HG03175 (cell line): ENCODE measurements around the gene NOL4L.

ENCODE experiments used
- ATAC-seq: cut with Tn5 transposase; IDR thresholded peaks from one replicate; pipeline ENCODE4 v1.9.1; 2021; ENCODE audit warnings: mild to moderate bottlenecking, moderate library complexity; ENCODE audit not compliant: unreplicated experiment

NOL4L gene

GRCh38 chr20:32577023-32577422 lies 8.1 kb downstream of the NOL4L start:
- no peak for ATAC-seq

DNA sequence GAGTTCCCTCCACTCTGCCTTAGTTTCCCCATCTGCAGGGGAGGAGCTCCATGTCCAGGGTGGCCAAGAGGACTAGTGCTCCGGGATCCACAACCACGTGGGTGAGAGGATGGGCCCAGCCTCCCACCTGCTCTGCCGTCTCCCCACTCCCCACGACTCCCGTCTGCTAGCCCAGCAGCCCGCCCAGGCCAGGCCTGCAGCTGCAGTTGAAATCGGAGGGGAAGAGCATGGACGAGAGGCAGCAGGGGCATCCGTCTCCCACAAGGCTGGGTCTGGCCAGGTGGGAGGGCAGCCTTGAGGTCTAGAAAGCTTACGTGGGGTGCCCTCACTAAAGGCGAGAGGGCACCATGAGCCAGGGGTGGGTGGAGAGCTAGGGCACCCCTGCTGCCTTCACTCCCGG lies 8.6 kb downstream of the NOL4L start:
- no peak for ATAC-seq

- ATAC-seq, result no peak
These were observed 9.3 kb downstream of the NOL4L start for GRCh38 chr20:32575805-32576204.

DNA sequence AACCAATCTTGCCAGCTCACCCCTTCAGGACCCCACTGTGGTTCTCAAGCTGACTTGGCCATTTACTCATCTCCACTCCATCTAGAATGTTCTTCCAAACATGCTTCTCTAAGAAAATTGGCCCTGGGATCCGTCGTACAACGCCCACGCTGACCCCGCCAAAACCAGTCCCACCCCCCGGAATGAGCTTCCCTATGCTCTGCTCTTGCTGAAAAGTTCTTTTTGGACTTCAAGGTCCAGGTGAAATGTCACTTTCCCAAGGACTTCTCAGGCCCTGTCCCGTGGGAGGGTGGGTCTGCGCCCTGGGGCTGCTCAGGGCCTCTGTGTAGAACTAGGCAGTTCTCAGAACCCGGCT lies 9.9 kb downstream of the NOL4L start:
- ATAC-seq, result no peak

DNA sequence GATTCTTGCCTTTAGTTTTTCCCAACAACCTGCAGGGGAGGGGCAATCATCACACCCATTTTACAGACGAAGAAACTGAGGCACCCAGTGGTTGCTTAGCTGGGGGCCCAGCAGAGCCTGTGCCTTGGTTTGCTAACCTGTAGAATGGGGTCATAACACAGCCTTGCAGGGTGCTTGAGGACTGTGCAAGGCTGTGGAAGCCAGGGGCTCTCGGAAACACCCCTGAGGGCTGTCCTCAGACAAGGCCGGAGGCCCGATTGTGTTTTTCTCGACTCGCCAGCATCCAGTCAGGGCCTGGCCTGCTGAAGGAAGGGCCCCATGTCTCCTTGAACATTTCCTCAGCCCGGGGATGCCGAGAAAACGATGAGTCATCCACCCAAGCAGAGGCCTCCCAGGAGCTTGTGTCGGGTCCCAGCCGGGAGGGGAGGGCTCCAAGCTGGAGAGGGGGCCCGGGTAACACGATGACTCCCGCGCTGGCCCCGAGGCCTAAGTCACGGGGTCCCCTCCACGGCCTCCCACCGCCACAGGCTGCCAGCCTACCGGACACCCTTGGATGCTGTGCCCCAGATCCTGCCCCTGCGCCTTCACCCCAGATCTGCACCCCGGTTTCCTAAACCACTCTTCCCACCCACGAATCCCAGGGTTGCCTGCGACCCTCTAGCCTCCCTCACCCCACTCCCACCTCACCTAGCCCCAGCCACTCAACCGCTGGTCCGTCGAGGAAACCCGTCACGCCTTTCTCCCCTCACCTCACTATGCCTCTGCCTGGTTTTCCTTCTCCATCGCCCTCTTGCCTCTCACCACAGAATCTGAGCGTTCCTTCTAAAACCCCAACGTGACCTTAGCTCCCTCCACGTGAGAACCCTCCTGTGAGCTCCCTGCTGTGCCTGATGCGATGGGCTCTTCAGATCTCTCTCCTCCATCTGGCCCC lies 10.6 kb downstream of the NOL4L start:
- no peak for ATAC-seq

DNA sequence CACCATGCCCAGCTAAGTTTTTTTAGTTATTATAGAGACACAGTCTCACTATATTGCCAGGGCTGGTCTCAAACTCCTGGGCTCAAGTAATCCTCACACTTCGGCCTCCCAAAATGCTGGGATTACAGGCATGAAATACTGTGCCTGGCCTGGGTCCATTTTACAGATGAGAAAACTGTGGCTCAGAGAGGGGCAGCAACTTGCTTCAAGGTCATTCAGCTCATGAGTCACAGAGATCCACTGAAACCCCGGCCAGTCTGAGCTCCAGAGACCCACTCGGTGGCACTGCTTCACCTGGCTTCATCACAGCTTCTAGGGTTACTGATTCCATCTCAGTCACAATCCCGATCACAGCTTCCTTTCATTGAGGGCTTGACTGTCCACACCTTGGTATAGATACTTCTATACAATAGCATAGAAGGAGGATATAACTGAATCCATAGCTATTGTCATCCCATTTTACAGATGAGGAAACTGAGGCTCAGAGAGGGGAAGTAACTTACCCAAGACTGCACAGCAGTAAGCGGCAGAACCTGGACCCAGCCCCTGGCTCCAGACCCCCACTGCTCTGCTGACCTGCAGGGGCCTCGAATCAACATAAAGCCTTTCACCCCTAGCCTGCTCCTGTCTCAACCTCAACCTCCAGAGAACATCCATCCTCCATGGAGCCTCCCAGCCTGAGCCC lies 11.8 kb downstream of the NOL4L start:
- ATAC-seq, result no peak

- ATAC-seq, result no peak
These were observed 12.7 kb downstream of the NOL4L start for GRCh38 chr20:32572271-32572968.

GRCh38 chr20:32571566-32571965 lies 13.6 kb downstream of the NOL4L start:
- no peak for ATAC-seq

DNA sequence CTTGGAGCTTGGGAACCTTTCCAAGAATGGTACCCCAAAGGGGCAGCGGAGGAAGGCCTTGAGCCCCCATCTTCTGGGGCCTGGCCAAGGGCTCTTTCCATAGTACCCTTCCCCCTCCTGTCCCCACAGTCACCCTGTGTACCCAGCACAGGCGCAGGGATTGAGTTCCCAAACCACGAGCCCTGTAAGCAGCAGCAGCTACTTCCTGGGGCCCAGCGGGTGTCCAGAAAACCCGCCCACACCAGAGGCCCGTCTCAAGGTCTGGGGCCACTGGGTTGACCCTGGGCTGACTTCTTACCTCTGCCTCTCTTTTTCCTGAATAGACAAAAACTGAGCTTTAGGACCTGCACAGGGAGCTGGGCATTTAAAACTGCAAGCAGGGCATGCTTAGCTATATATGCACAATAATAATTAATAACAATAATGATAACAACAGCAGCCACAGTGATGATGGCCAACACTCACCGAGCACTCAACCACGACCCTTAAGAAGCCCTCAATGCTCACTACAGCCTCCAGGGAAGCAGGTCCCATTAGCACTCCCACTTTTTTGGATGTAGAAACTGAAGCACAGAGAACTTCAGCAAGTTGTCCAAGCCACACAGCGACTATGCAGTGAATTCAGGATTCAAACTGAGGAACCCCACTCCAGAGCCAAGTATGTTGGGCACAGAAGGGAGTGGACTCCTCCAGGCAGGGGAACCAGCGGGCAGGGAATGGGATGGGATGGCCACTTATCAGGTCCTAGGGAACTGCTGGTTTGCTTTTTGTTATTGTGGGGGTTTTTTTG lies 14.5 kb downstream of the NOL4L start:
- ATAC-seq, result no peak

DNA sequence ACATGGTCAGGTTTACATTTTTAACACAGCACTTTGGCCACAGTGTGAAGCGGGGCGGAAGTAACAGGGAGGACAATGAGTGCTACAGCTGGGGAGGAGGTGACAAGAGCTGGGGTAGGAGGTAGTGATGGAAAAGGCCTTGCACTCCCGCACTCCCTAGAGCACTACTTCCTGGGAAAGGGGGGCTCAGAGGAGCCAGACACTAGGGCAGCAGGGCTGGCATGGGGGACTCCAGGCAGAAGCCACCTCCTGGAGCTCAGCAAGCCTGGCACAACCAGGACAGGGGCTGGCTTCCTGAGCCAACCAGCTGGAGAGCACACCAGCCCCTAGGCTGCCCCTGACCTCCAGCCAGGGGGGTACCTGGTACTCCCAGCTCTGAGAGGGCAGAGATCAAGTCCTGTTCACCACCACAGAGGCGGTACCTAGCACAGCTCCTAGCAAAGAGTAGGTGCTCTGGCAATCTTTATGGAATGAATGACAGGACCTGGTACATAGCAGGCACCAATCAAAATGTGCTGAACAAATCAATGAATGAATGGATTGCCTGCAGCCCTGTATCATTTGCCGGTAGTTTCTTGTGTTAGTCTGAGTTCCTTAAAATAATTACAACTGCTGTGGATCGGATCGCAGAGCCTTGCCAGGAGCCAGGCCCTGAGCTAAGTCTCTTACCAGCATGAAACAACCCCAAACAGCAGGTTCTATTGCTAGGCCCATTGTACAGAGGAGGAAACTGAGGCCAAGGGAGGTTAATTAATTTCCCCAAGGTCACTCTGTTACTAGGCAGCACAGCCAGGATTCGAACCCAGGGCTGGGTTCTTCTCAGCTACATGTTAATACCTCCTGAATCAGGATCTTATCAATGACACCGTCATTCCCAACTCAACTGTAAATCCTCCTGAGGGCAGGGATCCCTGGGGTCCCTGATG lies 15.5 kb downstream of the NOL4L start:
- ATAC-seq, result no peak

- no peak for ATAC-seq
These were observed 16.1 kb downstream of the NOL4L start for GRCh38 chr20:32569018-32569379.

DNA sequence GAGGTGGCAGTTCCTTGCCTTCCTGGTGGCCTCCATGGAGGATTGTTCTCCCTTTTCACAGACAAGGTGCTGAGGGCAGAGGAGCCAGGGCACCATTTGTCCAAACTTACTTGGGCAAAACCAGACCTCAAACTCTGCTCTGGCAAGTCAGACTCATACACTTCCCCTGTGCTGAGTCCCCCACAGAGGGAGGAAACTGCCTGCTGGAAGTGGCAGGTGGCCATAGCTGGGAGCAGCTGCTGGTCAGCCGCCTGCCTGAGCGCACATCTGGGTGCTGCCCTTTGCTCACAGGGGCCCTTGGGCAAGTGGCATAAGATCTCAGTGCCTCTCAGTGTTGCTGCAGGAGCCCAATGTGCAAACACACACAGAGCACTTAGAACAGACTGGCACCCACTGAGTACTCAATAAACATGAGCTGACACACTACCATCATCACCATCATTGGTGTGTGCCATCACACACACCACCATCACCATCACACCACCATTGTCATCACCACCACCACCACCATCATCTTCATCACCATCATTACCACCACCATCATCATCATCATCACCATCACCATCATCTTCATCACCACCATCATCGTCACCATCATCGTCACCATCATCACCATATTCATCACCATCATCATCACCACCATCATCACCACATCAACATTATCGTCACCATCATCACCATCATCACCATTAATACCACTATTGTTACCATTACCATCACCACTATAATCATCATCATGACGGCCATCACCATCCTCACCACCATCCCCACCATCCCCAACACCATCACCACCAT lies 17.6 kb downstream of the NOL4L start:
- no peak for ATAC-seq

DNA sequence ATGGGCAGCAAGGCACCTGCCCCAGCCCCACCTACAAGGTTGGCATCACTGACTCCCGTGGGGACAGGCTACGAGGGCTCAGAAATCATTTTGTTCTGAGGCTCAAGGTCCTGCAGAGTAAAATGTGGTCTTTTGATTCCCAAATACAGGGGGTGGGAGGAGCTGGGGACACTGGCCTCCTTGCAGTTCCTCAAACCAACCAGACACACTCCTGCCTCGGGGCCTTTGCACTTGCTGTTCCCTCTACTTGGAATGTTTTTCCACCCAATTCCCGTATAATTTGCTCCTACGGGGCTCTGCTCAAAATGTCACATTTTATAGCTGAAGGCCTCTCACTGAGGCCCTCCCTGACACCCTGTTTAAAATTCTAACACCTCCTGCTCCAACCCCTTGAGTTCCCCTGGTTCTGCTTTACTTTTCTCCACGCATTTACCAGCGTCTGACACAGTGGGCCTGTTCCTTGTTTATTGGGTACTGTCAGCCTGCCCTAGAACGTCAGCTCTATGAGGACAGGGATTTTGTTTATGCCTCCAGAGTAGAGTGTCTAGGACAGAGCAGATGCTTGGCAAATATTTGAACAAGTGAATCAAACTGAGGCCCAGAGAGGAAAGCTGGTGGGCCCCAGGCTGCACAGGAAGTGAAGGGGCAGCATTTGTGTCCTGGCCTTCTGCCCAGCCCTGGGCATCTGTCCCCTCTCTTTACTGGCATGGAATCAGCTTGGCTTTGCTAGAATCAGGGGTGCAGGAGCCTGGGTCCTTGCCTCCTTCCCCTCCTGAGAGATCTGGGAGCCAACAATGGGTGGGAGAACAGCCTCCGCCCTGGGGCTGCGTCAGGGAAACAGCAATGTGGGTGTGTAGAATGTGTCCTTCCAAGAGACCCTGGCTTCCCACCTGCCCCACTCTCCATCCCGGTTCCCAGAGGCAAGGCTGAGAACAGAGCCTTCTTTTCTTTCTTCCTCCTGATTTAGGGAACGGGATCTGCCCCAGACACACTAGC lies 18.5 kb downstream of the NOL4L start:
- ATAC-seq, result no peak

DNA sequence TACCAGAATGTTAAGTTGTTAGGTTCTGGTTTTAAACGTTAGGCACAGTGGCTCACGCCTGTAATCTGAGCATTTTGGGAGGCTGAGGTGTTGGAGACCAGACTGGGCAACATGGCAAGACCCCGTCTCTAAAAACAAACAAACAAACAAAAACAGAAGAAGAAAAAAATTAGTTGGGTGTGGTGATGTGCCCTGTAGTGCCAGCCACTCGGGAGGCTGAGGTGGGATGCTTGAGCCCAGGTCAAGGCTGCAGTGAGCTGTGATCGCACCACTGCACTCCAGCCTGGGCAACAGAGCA lies 19.4 kb downstream of the NOL4L start:
- ATAC-seq, result no peak

DNA sequence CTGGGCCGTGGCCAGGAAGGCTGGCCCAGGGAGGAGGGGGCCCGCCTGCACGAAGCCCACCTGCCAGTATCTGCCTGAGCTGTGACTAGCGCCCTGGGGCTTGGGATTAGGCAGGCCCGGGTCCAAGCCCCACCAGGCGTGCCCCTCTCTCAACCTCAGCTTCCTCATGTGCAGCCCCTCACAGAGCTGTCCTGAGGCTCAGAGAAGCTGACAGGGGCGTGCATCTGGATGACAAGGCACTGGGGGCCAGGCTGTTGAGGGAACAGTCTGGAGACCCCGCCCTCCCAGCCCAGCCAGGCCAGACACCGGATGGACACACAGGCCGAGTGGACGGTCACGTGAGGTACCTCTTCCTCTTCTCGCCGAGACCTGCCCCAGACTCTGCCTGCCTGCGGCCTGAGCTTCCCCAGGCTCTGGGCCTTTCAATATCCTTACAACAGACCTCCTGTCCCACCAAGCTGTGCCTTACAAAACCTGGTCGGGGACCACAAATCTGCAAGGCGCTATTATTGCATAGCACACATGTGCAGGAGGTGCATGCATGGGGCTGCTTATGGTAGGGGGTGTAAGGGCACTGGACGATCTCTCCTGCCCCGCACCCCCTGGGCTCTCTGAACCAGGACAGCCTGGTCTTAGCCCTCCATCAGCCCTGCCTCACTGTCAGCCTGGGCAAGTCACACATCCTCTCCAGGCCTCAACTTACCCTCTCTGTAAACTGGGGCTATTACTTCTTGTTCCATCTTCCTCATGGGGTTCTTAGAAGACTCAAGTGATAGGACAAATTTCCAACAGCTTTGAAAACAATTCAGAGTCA lies 20.0 kb downstream of the NOL4L start:
- no peak for ATAC-seq

DNA sequence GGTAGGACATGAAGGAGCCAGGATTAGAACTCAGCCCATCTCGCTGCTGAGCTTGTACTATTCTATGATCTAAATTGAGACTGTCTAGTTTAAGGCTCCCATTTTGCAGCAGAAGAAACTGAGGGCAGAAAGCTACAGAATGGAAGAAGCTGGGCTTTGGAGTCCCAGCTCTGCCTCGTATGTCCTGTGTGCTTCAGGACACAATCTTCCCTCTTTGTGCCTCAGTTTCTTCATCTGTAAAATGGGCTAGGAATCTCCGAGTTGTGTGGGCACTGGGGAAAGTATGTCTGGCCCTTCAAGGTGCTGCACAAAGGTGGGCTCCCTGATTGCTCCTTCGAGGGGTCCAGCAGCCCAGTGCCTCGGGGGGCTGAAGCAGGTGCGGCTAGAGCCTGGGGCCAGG lies 20.7 kb downstream of the NOL4L start:
- no peak for ATAC-seq
